DND-41 (cell line): Measurements from ENCODE around the gene PLEKHH1.

Source experiments
- ATAC-seq: fragments of 200-7000 bp; cut with Tn5 transposase; 3 replicates; pipeline ENCODE4 v1.9.1; 2021; ENCODE audit warnings: low read depth; ENCODE audit not compliant: insufficient read depth
- DNase-seq: peaks from one replicate; pipeline ENCODE4 v3.0.0-alpha.2; 2020
- H2AFZ ChIP-seq: 2 replicates; pipeline ENCODE4 v1.6.0; 2012; ENCODE audit warnings: low read depth, low read length
- H3K27ac ChIP-seq: 2 replicates; pipeline ENCODE4 v1.5.1; 2012; ENCODE audit warnings: low read length, inconsistent platforms
- H3K27me3 ChIP-seq: fragments of 200-600 bp; sonication (generic); 2 replicates; pipeline ENCODE4 v1.6.0; 2012; ENCODE audit warnings: low read length, mild to moderate bottlenecking, inconsistent platforms; ENCODE audit not compliant: insufficient read depth, poor library complexity
- H3K36me3 ChIP-seq: 2 replicates; pipeline ENCODE4 v1.5.1; 2012; ENCODE audit warnings: low read length, inconsistent platforms; ENCODE audit not compliant: insufficient read depth
- H3K4me1 ChIP-seq: 2 replicates; pipeline ENCODE4 v1.5.1; 2012; ENCODE audit warnings: mild to moderate bottlenecking, low read length; ENCODE audit not compliant: insufficient read depth
- H3K4me2 ChIP-seq: 2 replicates; pipeline ENCODE4 v1.6.0; 2012; ENCODE audit warnings: mild to moderate bottlenecking, moderate library complexity, low read length, inconsistent platforms; ENCODE audit not compliant: insufficient read depth
- H3K4me3 ChIP-seq, 2 experiments: fragments of 200-600 bp in 1 of 2; shearing (Covaris generic) in 1 of 2; 2 replicates each; pipeline ENCODE4 v1.5.1; 2012 to 2016; ENCODE audit warnings: inconsistent platforms in 2 of 2, low read length in 2 of 2, mild to moderate bottlenecking in 2 of 2, low read depth in 1 of 2, moderate library complexity in 1 of 2
- H3K79me2 ChIP-seq: 2 replicates; pipeline ENCODE4 v1.6.0; 2012; ENCODE audit warnings: low read length, inconsistent platforms; ENCODE audit not compliant: insufficient read depth
- H3K9ac ChIP-seq: 2 replicates; pipeline ENCODE4 v1.6.0; 2012; ENCODE audit warnings: low read depth, mild to moderate bottlenecking, inconsistent platforms, low read length, moderate library complexity
- H3K9me3 ChIP-seq: 2 replicates; pipeline ENCODE4 v1.5.1; 2012; ENCODE audit warnings: low read length, moderate library complexity, mild to moderate bottlenecking, inconsistent platforms; ENCODE audit not compliant: insufficient read depth, severe bottlenecking
- H4K20me1 ChIP-seq: 2 replicates; pipeline ENCODE4 v1.6.0; 2012; ENCODE audit warnings: low read length; ENCODE audit not compliant: insufficient read depth
- CTCF ChIP-seq: IDR thresholded peaks from 2 replicates; pipeline ENCODE4 v1.5.1; 2012; ENCODE audit warnings: borderline replicate concordance, low read length, moderate library complexity, mild to moderate bottlenecking; ENCODE audit not compliant: poor library complexity, severe bottlenecking; ENCODE audit errors: extremely low read depth
- EZH2 ChIP-seq: IDR thresholded peaks from 3 replicates; pipeline ENCODE4 v1.6.1; 2012; ENCODE audit warnings: borderline replicate concordance, low read depth, mild to moderate bottlenecking, moderate library complexity, low read length, inconsistent platforms; ENCODE audit not compliant: severe bottlenecking

Gene PLEKHH1

DNA sequence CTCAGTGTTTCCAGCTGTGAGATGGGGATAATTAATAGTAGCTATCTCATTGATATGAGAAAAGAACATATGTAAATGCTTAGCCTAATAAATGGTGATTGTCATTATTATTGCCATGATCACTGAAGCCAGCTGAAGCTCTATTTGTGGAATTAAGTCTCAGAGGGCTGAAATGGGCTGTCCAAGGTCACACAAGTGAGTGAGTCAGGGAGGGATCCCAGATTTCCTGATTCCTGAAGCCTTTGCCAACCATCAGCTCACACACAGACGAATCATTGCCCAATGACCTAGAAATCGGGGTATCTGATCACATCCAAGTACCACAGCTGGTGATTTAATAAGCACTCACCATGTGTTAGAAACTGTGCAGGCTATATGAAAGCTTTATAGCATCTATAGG, 23.0 kb upstream of the PLEKHH1 start:
- Histone ChIP-seq H3K27ac (no peak overlapping the region), H3K9me3 (no peaks in the 10 kb centered on the region), H3K4me2 (no peak overlapping the region), H4K20me1 (peaks cover 6% of the 10 kb centered on the region), H3K9ac (no peak overlapping the region), H3K4me3 (no peak overlapping the region), H3K79me2 (no peaks in the 10 kb centered on the region), H3K36me3 (no peaks in the 10 kb centered on the region), H3K4me1 (peaks cover 9% of the 10 kb centered on the region), H2AFZ (no peak overlapping the region), H3K27me3 (peaks cover 46% of the 10 kb centered on the region)
- DNase-seq, result no peak
- no peak for ATAC-seq
- TF ChIP-seq CTCF (no peak), EZH2 (no peak)

DNA sequence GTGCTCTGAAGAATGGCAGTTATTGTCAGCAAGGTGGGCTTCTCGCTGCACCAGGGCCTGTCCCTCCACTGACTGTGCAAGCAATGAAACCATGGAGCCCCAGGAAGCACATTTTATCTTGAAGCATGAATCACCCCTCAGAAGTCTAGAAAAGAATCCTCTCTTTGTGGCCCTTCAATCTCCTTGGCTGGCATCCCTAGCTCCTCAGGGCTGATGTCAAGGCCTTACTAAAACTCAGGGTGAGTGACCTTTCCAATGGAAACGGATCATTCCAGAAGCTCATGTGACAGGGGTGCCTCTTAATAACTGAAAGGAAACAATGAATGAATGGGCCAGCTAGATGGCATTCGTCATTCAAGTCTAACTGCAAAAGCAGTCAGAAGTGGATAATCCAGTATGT, 22.3 kb upstream of the PLEKHH1 start:
- Histone ChIP-seq H3K4me3 (no peak overlapping the region), H3K36me3 (no peaks in the 10 kb centered on the region), H2AFZ (no peak overlapping the region), H3K4me2 (no peak overlapping the region), H3K27ac (no peak overlapping the region), H4K20me1 (peaks cover 6% of the 10 kb centered on the region), H3K9me3 (no peaks in the 10 kb centered on the region), H3K79me2 (no peaks in the 10 kb centered on the region), H3K27me3 (peaks cover 53% of the 10 kb centered on the region), H3K9ac (no peak overlapping the region), H3K4me1 (peaks cover 15% of the 10 kb centered on the region)
- DNase-seq (no peak), ATAC-seq (no peak)
- no peak for TF ChIP-seq EZH2
- no peak for TF ChIP-seq CTCF

GRCh38 chr14:67512463-67513310, 20.4 kb upstream of the PLEKHH1 start:
- DNase-seq (no peak), ATAC-seq (no peak)
- Histone ChIP-seq H3K36me3 (no peaks in the 10 kb centered on the region), H3K27ac (no peak overlapping the region), H4K20me1 (peaks cover 6% of the 10 kb centered on the region), H3K4me1 (peaks cover 16% of the 10 kb centered on the region), H3K9ac (no peak overlapping the region), H3K4me3 (no peak overlapping the region), H3K9me3 (no peaks in the 10 kb centered on the region), H3K79me2 (no peaks in the 10 kb centered on the region), H2AFZ (no peak overlapping the region), H3K4me2 (no peak overlapping the region), H3K27me3 (peaks cover 67% of the 10 kb centered on the region)
- TF ChIP-seq CTCF, result no peak
- no peak for TF ChIP-seq EZH2
